Tibial artery (tissue), 4 donors: ENCODE measurements around the gene ANTXRL.
"Not testable (repeated sequence)": the region's sequence is repeated elsewhere in the genome, so short reads cannot be mapped to it uniquely, and the experiment has no call there.

Source experiments
- DNase-seq, 2 donors: peaks; one replicate each; pipeline ENCODE4 v3.0.0-alpha.2; 2019
- H3K27ac ChIP-seq, 2 donors: fragments of 200-600 bp; sonication (generic) in 1 of 2; 1 replicate in 1 of 2; 2 replicates in 1 of 2; pipeline ENCODE4 v1.5.1; 2018 to 2019; ENCODE audit warnings: mild to moderate bottlenecking in 1 of 2
- H3K27me3 ChIP-seq, 2 donors: fragments of 200-600 bp; sonication (generic) in 1 of 2; one replicate each; pipeline versions ENCODE4 v1.5.1 to v1.6.0; 2016 to 2019
- H3K36me3 ChIP-seq, 3 donors: fragments of 200-600 bp; sonication (generic) in 2 of 3; one replicate each; pipeline ENCODE4 v1.5.1; 2016 to 2019; ENCODE audit warnings: mild to moderate bottlenecking in 2 of 3
- H3K4me1 ChIP-seq, 4 donors: fragments of 200-600 bp; sonication (generic) in 2 of 4; 1 replicate in 3 of 4; 2 replicates in 1 of 4; pipeline ENCODE4 v1.5.1; 2016 to 2019
- H3K4me3 ChIP-seq, 2 donors: fragments of 200-600 bp; sonication (generic) in 1 of 2; 1 replicate in 1 of 2; 2 replicates in 1 of 2; pipeline ENCODE4 v1.5.1; 2018 to 2019; ENCODE audit warnings: mild to moderate bottlenecking in 2 of 2
- H3K9me3 ChIP-seq, 3 donors: fragments of 200-600 bp; sonication (generic) in 1 of 3; one replicate each; pipeline ENCODE4 v1.5.1; 2016 to 2019
- intact Hi-C: fragments of 100-400 bp; cut with DNase I; formaldehyde crosslinking; loops from one replicate; pipeline ENCODE4 v1.15.0; 2023; ENCODE audit warnings: low total_unique reads

ANTXRL gene

GRCh38 chr10:46377022-46377421 is 90.2 kb downstream of the ANTXRL start:
- H3K27ac ChIP-seq, H3K27me3 ChIP-seq, DNase-seq, H3K4me1 ChIP-seq, H3K4me3 ChIP-seq, intact Hi-C loops, H3K9me3 ChIP-seq, H3K36me3 ChIP-seq: not testable (repeated sequence)

GRCh38 chr10:46377651-46378050 is 90.9 kb downstream of the ANTXRL start:
- H3K9me3 ChIP-seq, H3K27me3 ChIP-seq, H3K36me3 ChIP-seq, intact Hi-C loops, H3K4me3 ChIP-seq, DNase-seq, H3K27ac ChIP-seq, H3K4me1 ChIP-seq: not testable (repeated sequence)

GRCh38 chr10:46378108-46378507 is 91.3 kb downstream of the ANTXRL start:
- intact Hi-C loops, DNase-seq, H3K27ac ChIP-seq, H3K4me1 ChIP-seq, H3K36me3 ChIP-seq, H3K9me3 ChIP-seq, H3K4me3 ChIP-seq, H3K27me3 ChIP-seq: not testable (repeated sequence)

GRCh38 chr10:46379233-46379848 is 92.5 kb downstream of the ANTXRL start:
- intact Hi-C loops, H3K27me3 ChIP-seq, H3K27ac ChIP-seq, H3K4me3 ChIP-seq, DNase-seq, H3K4me1 ChIP-seq, H3K9me3 ChIP-seq, H3K36me3 ChIP-seq: not testable (repeated sequence)
